ENCODE data around the gene KCNJ14.

KCNJ14 gene

DNA sequence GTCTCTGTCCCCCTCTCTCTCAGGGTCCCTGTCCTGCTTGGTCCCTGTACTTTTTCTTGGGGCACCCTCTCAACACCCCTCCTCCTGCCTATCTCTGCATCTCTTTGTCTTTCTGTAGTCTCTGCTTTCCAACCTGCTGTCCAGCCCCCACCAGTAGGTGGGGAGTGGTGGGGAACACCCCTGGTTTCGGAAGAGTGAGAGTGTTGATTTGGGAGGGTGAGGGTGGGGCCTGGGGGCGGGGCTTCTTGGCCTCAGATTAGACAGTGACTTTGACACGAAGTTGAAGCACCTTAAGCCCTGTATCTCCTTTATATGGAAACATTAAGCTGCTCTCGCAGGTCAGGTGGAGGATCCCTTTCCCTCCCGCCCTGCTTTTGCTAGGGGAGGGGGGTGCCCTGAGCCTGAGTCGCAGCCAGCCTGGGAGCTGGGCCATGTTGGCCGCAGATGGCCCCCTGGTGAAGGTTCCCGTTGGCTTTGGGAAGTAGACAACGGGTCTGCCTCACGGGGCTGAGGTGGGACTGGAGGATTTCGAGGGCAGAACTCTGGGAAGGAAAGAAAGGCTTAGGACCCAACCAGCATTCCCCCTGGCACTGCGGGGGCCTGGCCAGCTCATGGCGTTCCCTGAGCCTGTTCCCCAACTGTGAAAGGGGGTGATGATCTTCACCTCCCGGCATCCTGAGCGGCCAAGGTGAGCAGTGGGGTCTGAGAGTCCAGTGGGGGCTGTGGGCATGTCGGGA is at the start of gene KCNJ14:
TSS of gene KCNJ14 (plus strand) at position 404 of the 737 bp plus-strand sequence. CDS start 6,151 bp downstream, outside the sequence.
- Histone ChIP-seq H3K27ac (ENCODE audit: low read length) (no peak within 1 kb of the TSS), H3K4me2 (ENCODE audit: insufficient read depth, low read length) (no peak within 1 kb of the TSS), H4K20me1 (ENCODE audit: insufficient read depth, low read length) (peaks cover 58% of the 10 kb centered on the region), H3K36me3 (ENCODE audit: insufficient read depth, low read length) (peaks cover 76% of the 10 kb centered on the region), H2AFZ (ENCODE audit: low read depth, low read length) (no peak within 1 kb of the TSS), H3K9me3 (ENCODE audit: insufficient read depth, low read length, severe bottlenecking) (no peaks in the 10 kb centered on the region), H3K4me1 (ENCODE audit: insufficient read depth, low read length) (no peaks in the 10 kb centered on the region), H3K79me2 (ENCODE audit: insufficient read depth, low read length) (peaks cover 24% of the 10 kb centered on the region), H3K9ac (ENCODE audit: low read depth, low read length) (no peak within 1 kb of the TSS), H3K27me3 (ENCODE audit: insufficient read depth, low read length, poor library complexity) (no peaks in the 10 kb centered on the region), H3K4me3 (ENCODE audit: low read depth in 1 of 2, low read length in 2 of 2) (no peak within 1 kb of the TSS)
- no peak for DNase-seq
- no peak for TF ChIP-seq EZH2 (IDR thresholded peaks at IDR 0.05; ENCODE audit: borderline replicate concordance, low read depth, low read length, severe bottlenecking)
- TF ChIP-seq, protein P1, sequence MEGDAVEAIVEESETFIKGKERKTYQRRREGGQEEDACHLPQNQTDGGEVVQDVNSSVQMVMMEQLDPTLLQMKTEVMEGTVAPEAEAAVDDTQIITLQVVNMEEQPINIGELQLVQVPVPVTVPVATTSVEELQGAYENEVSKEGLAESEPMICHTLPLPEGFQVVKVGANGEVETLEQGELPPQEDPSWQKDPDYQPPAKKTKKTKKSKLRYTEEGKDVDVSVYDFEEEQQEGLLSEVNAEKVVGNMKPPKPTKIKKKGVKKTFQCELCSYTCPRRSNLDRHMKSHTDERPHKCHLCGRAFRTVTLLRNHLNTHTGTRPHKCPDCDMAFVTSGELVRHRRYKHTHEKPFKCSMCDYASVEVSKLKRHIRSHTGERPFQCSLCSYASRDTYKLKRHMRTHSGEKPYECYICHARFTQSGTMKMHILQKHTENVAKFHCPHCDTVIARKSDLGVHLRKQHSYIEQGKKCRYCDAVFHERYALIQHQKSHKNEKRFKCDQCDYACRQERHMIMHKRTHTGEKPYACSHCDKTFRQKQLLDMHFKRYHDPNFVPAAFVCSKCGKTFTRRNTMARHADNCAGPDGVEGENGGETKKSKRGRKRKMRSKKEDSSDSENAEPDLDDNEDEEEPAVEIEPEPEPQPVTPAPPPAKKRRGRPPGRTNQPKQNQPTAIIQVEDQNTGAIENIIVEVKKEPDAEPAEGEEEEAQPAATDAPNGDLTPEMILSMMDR (IDR thresholded peaks at IDR 0.05; ENCODE audit: borderline replicate concordance, extremely low read depth, low read length, poor library complexity, severe bottlenecking) = no peak
- ATAC-seq (ENCODE audit: insufficient read depth, low read depth) = no peak

DNA sequence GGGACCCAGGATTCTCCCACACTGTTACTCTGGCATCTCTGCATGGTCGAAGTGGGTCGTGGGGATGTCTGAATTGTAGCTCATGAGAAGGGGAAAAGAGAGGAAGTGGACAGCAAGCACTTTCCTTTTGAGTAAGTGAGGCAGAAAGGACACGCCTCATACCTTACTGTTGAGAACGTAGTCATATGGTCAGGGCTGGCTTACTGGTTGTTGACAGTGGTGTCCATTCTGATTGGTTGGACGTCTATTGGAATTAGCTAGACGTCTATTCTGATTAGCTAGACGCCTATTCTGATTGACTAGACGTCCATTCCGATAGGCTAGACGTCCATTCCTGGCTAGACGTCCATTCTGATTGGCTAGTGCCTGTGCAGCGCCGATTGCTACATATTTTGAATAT is 49.5 kb upstream of the KCNJ14 start:
- H3K36me3 ChIP-seq (ENCODE audit: insufficient read depth, low read length) = no peaks in the 10 kb centered on the region
- H3K27me3 ChIP-seq (ENCODE audit: insufficient read depth, low read length, poor library complexity) = no peaks in the 10 kb centered on the region
- no peaks in the 10 kb centered on the region for H3K9me3 ChIP-seq (ENCODE audit: insufficient read depth, low read length, severe bottlenecking)
- ATAC-seq (ENCODE audit: insufficient read depth, low read depth) (no peak), DNase-seq (no peak)
- no peaks in the 10 kb centered on the region for H3K4me1 ChIP-seq (ENCODE audit: insufficient read depth, low read length)
- H3K4me3 ChIP-seq (ENCODE audit: low read depth in 1 of 2, low read length in 2 of 2) = no peak overlapping the region
- H3K9ac ChIP-seq (ENCODE audit: low read depth, low read length) = no peak overlapping the region
- H3K79me2 ChIP-seq (ENCODE audit: insufficient read depth, low read length) = no peaks in the 10 kb centered on the region
- H3K4me2 ChIP-seq (ENCODE audit: insufficient read depth, low read length) = no peak overlapping the region
- TF ChIP-seq, protein P1 (IDR thresholded peaks at IDR 0.05; ENCODE audit: borderline replicate concordance, extremely low read depth, low read length, poor library complexity, severe bottlenecking) = no peak
- no peak for TF ChIP-seq EZH2 (IDR thresholded peaks at IDR 0.05; ENCODE audit: borderline replicate concordance, low read depth, low read length, severe bottlenecking)
- H3K27ac ChIP-seq (ENCODE audit: low read length) = no peak overlapping the region
- no peak overlapping the region for H2AFZ ChIP-seq (ENCODE audit: low read depth, low read length)
- H4K20me1 ChIP-seq (ENCODE audit: insufficient read depth, low read length) = no peaks in the 10 kb centered on the region

DNA sequence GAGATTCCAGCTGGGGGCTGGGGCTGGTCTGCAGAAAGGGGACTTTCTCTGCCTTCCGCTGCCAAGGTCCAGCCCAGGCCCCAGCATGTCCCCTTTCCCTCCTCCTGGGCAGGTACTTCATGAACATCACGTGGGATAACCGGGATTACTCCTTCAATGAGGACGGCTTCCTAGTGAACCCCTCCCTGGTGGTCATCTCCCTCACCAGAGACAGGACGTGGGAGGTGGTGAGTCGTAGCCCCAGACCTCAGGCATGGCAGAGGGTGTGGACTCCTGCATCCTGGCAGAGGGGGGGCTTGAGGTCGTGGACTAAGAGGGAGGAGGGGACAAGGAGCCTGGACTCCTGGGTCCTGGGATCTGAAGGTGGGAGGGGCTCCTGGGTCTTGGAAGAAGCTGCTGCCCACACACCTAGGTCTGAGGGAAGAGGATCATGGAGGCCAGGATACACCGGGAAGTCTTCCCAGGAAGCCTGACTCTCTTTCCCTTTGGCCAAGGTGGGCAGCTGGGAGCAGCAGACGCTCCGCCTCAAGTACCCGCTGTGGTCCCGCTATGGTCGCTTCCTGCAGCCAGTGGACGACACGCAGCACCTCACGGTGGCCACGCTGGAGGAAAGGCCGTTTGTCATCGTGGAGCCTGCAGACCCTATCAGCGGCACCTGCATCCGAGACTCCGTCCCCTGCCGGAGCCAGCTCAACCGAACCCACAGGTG is 41.3 kb upstream of the KCNJ14 start:
- no peak overlapping the region for H2AFZ ChIP-seq (ENCODE audit: low read depth, low read length)
- no peak for ATAC-seq (ENCODE audit: insufficient read depth, low read depth)
- no peaks in the 10 kb centered on the region for H3K9me3 ChIP-seq (ENCODE audit: insufficient read depth, low read length, severe bottlenecking)
- DNase-seq = no peak
- no peak overlapping the region for H3K4me2 ChIP-seq (ENCODE audit: insufficient read depth, low read length)
- H3K4me1 ChIP-seq (ENCODE audit: insufficient read depth, low read length) = no peaks in the 10 kb centered on the region
- H3K27ac ChIP-seq (ENCODE audit: low read length) = no peak overlapping the region
- no peaks in the 10 kb centered on the region for H3K27me3 ChIP-seq (ENCODE audit: insufficient read depth, low read length, poor library complexity)
- H3K36me3 ChIP-seq (ENCODE audit: insufficient read depth, low read length) = no peaks in the 10 kb centered on the region
- H3K79me2 ChIP-seq (ENCODE audit: insufficient read depth, low read length) = no peaks in the 10 kb centered on the region
- no peak overlapping the region for H3K4me3 ChIP-seq (ENCODE audit: low read depth in 1 of 2, low read length in 2 of 2)
- no peaks in the 10 kb centered on the region for H4K20me1 ChIP-seq (ENCODE audit: insufficient read depth, low read length)
- H3K9ac ChIP-seq (ENCODE audit: low read depth, low read length) = no peak overlapping the region
- TF ChIP-seq, protein P1 (IDR thresholded peaks at IDR 0.05; ENCODE audit: borderline replicate concordance, extremely low read depth, low read length, poor library complexity, severe bottlenecking) = no peak
- TF ChIP-seq EZH2 (IDR thresholded peaks at IDR 0.05; ENCODE audit: borderline replicate concordance, low read depth, low read length, severe bottlenecking) = no peak
